ENCODE results near the gene SLC35G3. TPM values are rescaled to one million over a fixed set of nuclear protein-coding genes. Genes with fewer than 3 reads are reported as not detected.

SLC35G3 gene
- total and polyA plus RNA-seq, 2 of the 4 experiments (the other 2 are of a cell fraction): not detected

GRCh38 chr17:35162755-35163154 is 31.4 kb downstream of the SLC35G3 start:
- Histone ChIP-seq H3K56ac (ENCODE audit: extremely low read depth, insufficient read depth, low read length) (no peak overlapping the region), H4K8ac (ENCODE audit: low read depth in 2 of 2, low read length in 2 of 2) (no peak overlapping the region), H3K9me3 (ENCODE audit: control insufficient read depth, insufficient read depth, low read length) (no peaks in the 10 kb centered on the region), H2AFZ (replicated peaks; ENCODE audit: low read length, poor library complexity) (no peak overlapping the region), H2AK9ac (replicated peaks; ENCODE audit: low read depth, low read length, poor library complexity) (no peak overlapping the region), H4K5ac (ENCODE audit: low read depth, low read length) (no peak overlapping the region), H3K79me1 (ENCODE audit: low read depth in 1 of 2, low read length in 2 of 2) (no peaks in the 10 kb centered on the region), H3K27me3 (ENCODE audit: control insufficient read depth, insufficient read depth, low read length) (peaks cover 28% of the 10 kb centered on the region), H3K4ac (ENCODE audit: low read depth, low read length) (no peak overlapping the region), H3K23ac (ENCODE audit: low read depth, low read length) (no peak overlapping the region), H4K20me1 (ENCODE audit: insufficient read depth, low read length) (no peaks in the 10 kb centered on the region), H3K18ac (ENCODE audit: low read depth, low read length) (no peak overlapping the region), H3K36me3 (ENCODE audit: control insufficient read depth, insufficient read depth, low read length) (no peaks in the 10 kb centered on the region), H3K4me3 (ENCODE audit: insufficient read depth, low read depth, low read length) (no peak overlapping the region), H3K9me1 (ENCODE audit: insufficient read depth, low read length) (0 out of 2 replicates have a peak, but pooled peaks cover under 1% of the 10 kb centered on the region), H2AK5ac (ENCODE audit: low read depth, low read length) (no peak overlapping the region), H3K9ac (ENCODE audit: low read depth, low read length) (no peak overlapping the region), H3K27ac (ENCODE audit: insufficient read depth, low read length) (no peak overlapping the region), H3K14ac (replicated peaks; ENCODE audit: low read depth, low read length) (no peak overlapping the region), H3K4me2 (ENCODE audit: low read depth, low read length) (no peak overlapping the region), H2BK5ac (ENCODE audit: low read depth, low read length, poor library complexity, severe bottlenecking) (no peak overlapping the region), H4K91ac (ENCODE audit: insufficient read depth, low read depth, low read length) (no peak overlapping the region), H2BK120ac (ENCODE audit: low read depth, low read length) (no peak overlapping the region), H3K4me1 (ENCODE audit: control insufficient read depth, insufficient read depth, low read length) (peaks cover 3% of the 10 kb centered on the region; the same call in 1 of the 2 replicates), H2BK20ac (ENCODE audit: low read depth, low read length) (no peak overlapping the region), H2BK15ac (ENCODE audit: low read depth, low read length) (no peak overlapping the region)
- BruUV-seq (replicated peaks): no TSS peak
- TF ChIP-seq CHD1 (IDR thresholded peaks at IDR 0.05; ENCODE audit: low read depth, low read length) (no peak), BHLHE40 (IDR thresholded peaks at IDR 0.05; ENCODE audit: low read depth, low read length) (no peak), FOS (IDR thresholded peaks at IDR 0.05; ENCODE audit: low read depth, low read length) (no peak), MXI1 (IDR thresholded peaks at IDR 0.05; ENCODE audit: borderline replicate concordance, low read depth, low read length) (no peak), ELK1 (IDR thresholded peaks at IDR 0.05; ENCODE audit: borderline replicate concordance, low read depth, low read length) (no peak), SMC3 (IDR thresholded peaks at IDR 0.05; ENCODE audit: low read depth, low read length) (no peak), USF2 (IDR thresholded peaks at IDR 0.05; ENCODE audit: low read depth, low read length) (no peak), MAFK (IDR thresholded peaks at IDR 0.05; ENCODE audit: low read depth, low read length) (no peak), CTCF (conservative IDR thresholded peaks at IDR 0.05; ENCODE audit: low read depth, low read length) (no peak), RAD21 (IDR thresholded peaks at IDR 0.05; ENCODE audit: low read length) (no peak), RFX5 (IDR thresholded peaks at IDR 0.05; ENCODE audit: low read depth, low read length) (no peak), MAZ (IDR thresholded peaks at IDR 0.05; ENCODE audit: borderline replicate concordance, low read depth, low read length) (no peak), RCOR1 (IDR thresholded peaks at IDR 0.05; ENCODE audit: insufficient replicate concordance, low read length) (no peak)
- no peak for DNase-seq
- ATAC-seq (ENCODE audit: low read depth): no peak
- whole genome bisulfite sequencing, 2 experiments (ENCODE audit: extremely low coverage in 2 of 2, insufficient read length in 1 of 2): 44% methylated on average over 3 of the region's 4 CpGs; no CpG with 5 or more reads in 1 of the 2 experiments
- dilution Hi-C loops (cut with HindIII; ENCODE audit: low sequenced_read_pairs, unreplicated experiment): no loop called here
- intact Hi-C loops (cut with micrococcal nuclease): no loop called here
- in situ Hi-C loops (cut with MboI; ENCODE audit: low sequenced_read_pairs): no loop called here
- ChIA-PET POLR2A (ENCODE audit: unreplicated experiment) (no interaction called here), CTCF (interaction anchor here (0.7 kb wide), 1 partner anchor 962 kb away, joined by 3 read pairs; no protein-coding TSS in a partner anchor)
